ENCODE results near the gene MFAP2.

DNA sequence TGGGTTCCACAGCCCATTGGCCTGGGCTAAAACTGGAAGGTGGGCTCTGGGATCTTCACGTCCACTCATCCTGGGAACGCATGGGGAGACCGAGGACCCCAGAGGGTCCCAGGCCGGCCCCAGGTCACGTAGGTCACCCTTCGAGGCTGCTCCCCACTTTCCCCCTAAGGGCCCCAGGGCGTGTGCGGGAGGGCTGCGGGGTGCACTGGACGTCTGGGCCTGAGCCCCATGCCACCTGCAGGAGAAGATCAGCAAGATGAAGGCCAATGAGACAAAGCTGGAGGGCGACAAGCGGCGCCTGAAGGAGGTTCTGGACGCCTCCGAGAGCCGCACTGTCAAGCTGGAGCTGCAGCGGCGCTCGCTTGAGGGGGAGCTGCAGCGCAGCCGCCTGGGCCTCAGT lies 12.5 kb downstream of the MFAP2 start:
- TF ChIP-seq SIN3A (IDR thresholded peaks at IDR 0.05; ENCODE audit: borderline replicate concordance, insufficient read depth, low read length) (no peak), TAF1 (IDR thresholded peaks at IDR 0.05; ENCODE audit: borderline replicate concordance, insufficient read depth, low read length) (no peak), POLR2AphosphoS5 (IDR thresholded peaks at IDR 0.05; ENCODE audit: low read depth, low read length) (no peak), FOXP2 (optimal IDR thresholded peaks at IDR 0.05; ENCODE audit: borderline replicate concordance, extremely low read depth, extremely low read length, insufficient read depth) (no peak)
- TF ChIP-seq, protein P1, sequence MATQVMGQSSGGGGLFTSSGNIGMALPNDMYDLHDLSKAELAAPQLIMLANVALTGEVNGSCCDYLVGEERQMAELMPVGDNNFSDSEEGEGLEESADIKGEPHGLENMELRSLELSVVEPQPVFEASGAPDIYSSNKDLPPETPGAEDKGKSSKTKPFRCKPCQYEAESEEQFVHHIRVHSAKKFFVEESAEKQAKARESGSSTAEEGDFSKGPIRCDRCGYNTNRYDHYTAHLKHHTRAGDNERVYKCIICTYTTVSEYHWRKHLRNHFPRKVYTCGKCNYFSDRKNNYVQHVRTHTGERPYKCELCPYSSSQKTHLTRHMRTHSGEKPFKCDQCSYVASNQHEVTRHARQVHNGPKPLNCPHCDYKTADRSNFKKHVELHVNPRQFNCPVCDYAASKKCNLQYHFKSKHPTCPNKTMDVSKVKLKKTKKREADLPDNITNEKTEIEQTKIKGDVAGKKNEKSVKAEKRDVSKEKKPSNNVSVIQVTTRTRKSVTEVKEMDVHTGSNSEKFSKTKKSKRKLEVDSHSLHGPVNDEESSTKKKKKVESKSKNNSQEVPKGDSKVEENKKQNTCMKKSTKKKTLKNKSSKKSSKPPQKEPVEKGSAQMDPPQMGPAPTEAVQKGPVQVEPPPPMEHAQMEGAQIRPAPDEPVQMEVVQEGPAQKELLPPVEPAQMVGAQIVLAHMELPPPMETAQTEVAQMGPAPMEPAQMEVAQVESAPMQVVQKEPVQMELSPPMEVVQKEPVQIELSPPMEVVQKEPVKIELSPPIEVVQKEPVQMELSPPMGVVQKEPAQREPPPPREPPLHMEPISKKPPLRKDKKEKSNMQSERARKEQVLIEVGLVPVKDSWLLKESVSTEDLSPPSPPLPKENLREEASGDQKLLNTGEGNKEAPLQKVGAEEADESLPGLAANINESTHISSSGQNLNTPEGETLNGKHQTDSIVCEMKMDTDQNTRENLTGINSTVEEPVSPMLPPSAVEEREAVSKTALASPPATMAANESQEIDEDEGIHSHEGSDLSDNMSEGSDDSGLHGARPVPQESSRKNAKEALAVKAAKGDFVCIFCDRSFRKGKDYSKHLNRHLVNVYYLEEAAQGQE (IDR thresholded peaks at IDR 0.05; ENCODE audit: insufficient read depth in 1 of 2, low read depth in 2 of 2, low read length in 2 of 2), result no peak

Measured in PFSK-1 (cell line).